Spleen (tissue), 7 donors: ENCODE data around the gene GSG1L.

Source experiments
- POLR2A ChIP-seq, 3 donors: fragments of 450-650 bp; IDR thresholded peaks; one replicate each; pipeline ENCODE4 v1.5.1; 2017; ENCODE audit warnings: antibody characterized with exemption in 3 of 3, mild to moderate bottlenecking in 1 of 3
- TF ChIP-seq, protein P1 (sequence below), 11 experiments: fragments of 200-600 bp in 7 of 11; fragments of 450-650 bp in 4 of 11; sonication (generic) in 4 of 11; IDR thresholded peaks in 8 of 11; conservative IDR thresholded peaks in 3 of 11; 1 replicate in 7 of 11; 2 replicates in 4 of 11; pipeline versions ENCODE4 v1.4.0 to v1.8.0; 2016 to 2021; ENCODE audit warnings: antibody characterized with exemption in 11 of 11, inconsistent platforms in 4 of 11, mild to moderate bottlenecking in 1 of 11
- donor health status: DM: no; HTN: no; CAD: no; lungs with moderate emphysema.
- donor health status: DM: no; HTN: no; CAD: no.
- donor health status: DM: no; HTN: no; CAD: no.

DNA sequence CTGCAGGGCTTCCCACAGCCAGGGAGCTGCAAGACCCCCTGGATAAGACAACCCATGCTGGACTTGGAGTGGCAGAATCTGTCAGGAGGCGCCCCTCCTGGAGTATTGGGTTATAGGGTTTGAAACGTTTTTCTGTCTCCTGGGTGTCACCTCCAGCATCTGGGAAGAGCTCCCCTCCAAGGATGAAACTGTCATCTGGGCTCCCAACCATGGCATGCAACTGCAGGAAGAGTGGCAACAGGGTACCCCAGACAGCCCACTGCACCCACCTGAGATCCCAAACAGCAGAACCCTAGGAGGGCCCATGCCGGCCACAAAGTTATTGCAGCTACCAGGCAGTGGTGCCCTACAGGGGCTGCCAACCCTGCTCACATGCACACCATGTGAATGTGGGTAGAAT is 636 bp upstream of the GSG1L start:
- TF ChIP-seq, protein P1, sequence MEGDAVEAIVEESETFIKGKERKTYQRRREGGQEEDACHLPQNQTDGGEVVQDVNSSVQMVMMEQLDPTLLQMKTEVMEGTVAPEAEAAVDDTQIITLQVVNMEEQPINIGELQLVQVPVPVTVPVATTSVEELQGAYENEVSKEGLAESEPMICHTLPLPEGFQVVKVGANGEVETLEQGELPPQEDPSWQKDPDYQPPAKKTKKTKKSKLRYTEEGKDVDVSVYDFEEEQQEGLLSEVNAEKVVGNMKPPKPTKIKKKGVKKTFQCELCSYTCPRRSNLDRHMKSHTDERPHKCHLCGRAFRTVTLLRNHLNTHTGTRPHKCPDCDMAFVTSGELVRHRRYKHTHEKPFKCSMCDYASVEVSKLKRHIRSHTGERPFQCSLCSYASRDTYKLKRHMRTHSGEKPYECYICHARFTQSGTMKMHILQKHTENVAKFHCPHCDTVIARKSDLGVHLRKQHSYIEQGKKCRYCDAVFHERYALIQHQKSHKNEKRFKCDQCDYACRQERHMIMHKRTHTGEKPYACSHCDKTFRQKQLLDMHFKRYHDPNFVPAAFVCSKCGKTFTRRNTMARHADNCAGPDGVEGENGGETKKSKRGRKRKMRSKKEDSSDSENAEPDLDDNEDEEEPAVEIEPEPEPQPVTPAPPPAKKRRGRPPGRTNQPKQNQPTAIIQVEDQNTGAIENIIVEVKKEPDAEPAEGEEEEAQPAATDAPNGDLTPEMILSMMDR (IDR thresholded peaks at IDR 0.05 in 8 of 11, conservative IDR thresholded peaks at IDR 0.05 in 3 of 11): no peak
- no peak for TF ChIP-seq POLR2A (IDR thresholded peaks at IDR 0.05)
